OCI-LY1 (cell line): Measurements from ENCODE around the gene ERRFI1.

Experiments
- EZH2 ChIP-seq: fragments of 200-600 bp; sonication (generic), shearing (Covaris generic); IDR thresholded peaks from 2 replicates; pipeline ENCODE4 v1.8.0; 2017; ENCODE audit warnings: borderline replicate concordance, mixed run types, mild to moderate bottlenecking, antibody characterized with exemption, low read length, moderate library complexity, mixed read lengths
- TF ChIP-seq, protein P1 (sequence below): fragments of 200-600 bp; sonication (generic), shearing (Covaris generic); IDR thresholded peaks from 2 replicates; pipeline ENCODE4 v1.5.1; 2017; ENCODE audit warnings: mild to moderate bottlenecking, antibody characterized with exemption, low read length, moderate library complexity, mixed read lengths

DNA sequence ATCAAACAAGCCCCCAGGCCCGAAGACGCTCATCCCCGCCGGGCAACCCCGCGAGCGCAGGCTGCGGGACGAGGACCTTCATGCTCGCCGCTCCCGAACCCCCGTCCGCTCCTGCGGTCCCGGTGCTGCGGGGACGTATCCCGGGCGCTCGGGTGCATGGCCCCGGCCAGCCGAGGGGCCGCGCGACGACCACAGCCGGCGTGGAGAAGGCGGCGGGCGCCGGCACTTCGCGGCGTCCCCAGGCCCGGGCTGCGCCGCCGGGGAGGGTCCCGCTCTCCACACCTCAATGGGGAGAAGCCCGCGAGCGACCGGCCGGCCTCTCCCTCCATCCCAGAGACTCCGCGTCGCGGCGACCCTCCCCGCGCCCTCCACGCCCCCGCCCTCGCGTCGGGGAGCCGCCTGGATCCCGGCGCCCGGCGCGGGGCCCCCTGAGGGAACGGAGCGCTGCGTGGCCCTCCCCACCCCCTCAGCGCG is 401 bp downstream of the ERRFI1 start:
- TF ChIP-seq, protein P1, sequence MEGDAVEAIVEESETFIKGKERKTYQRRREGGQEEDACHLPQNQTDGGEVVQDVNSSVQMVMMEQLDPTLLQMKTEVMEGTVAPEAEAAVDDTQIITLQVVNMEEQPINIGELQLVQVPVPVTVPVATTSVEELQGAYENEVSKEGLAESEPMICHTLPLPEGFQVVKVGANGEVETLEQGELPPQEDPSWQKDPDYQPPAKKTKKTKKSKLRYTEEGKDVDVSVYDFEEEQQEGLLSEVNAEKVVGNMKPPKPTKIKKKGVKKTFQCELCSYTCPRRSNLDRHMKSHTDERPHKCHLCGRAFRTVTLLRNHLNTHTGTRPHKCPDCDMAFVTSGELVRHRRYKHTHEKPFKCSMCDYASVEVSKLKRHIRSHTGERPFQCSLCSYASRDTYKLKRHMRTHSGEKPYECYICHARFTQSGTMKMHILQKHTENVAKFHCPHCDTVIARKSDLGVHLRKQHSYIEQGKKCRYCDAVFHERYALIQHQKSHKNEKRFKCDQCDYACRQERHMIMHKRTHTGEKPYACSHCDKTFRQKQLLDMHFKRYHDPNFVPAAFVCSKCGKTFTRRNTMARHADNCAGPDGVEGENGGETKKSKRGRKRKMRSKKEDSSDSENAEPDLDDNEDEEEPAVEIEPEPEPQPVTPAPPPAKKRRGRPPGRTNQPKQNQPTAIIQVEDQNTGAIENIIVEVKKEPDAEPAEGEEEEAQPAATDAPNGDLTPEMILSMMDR, result no peak
- TF ChIP-seq EZH2, result no peak
